ENCODE measurements around the gene DPH7. TPM values are rescaled to one million over a fixed set of nuclear protein-coding genes. Genes with fewer than 3 reads are reported as not detected.

Gene DPH7
- total RNA-seq, 4 donors from 2014 or later, result 17.6 to 43.6 (median 27.8) TPM

- Histone ChIP-seq H3K27me3 (no peaks in the 10 kb centered on the region), H3K27ac (peak overlapping the region in 2 of 4 donors; percentile 8 to 16), H3K4me3 (no peak overlapping the region), H3K9me3 (no peaks in the 10 kb centered on the region), H3K4me1 (peaks cover 0 to 44% (median 20%) of the 10 kb centered on the region in 3 donors), H3K36me3 (peaks cover 0 to 38% of the 10 kb centered on the region in 2 donors)
- ATAC-seq, result peak; percentile 48
- no peak for TF ChIP-seq EP300 (IDR thresholded peaks at IDR 0.05)
- TF ChIP-seq, protein P1, sequence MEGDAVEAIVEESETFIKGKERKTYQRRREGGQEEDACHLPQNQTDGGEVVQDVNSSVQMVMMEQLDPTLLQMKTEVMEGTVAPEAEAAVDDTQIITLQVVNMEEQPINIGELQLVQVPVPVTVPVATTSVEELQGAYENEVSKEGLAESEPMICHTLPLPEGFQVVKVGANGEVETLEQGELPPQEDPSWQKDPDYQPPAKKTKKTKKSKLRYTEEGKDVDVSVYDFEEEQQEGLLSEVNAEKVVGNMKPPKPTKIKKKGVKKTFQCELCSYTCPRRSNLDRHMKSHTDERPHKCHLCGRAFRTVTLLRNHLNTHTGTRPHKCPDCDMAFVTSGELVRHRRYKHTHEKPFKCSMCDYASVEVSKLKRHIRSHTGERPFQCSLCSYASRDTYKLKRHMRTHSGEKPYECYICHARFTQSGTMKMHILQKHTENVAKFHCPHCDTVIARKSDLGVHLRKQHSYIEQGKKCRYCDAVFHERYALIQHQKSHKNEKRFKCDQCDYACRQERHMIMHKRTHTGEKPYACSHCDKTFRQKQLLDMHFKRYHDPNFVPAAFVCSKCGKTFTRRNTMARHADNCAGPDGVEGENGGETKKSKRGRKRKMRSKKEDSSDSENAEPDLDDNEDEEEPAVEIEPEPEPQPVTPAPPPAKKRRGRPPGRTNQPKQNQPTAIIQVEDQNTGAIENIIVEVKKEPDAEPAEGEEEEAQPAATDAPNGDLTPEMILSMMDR (IDR thresholded peaks at IDR 0.05), result no peak
- WGBS, 2 donors (ENCODE audit: low coverage in 1 of 2), result 30% methylated on average over 4 of the region's 21 CpGs; no CpG with 5 or more reads in 1 of the 2 donors
These were observed 33.2 kb upstream of the DPH7 start for GRCh38 chr9:137611623-137612609.

- TF ChIP-seq POLR2A (IDR thresholded peaks at IDR 0.05), result no peak
- TF ChIP-seq, protein P1 (IDR thresholded peaks at IDR 0.05), result no peak
- no peak for TF ChIP-seq EP300 (IDR thresholded peaks at IDR 0.05)
- TF ChIP-seq POLR2AphosphoS5 (IDR thresholded peaks at IDR 0.05), result no peak
- no peaks in the 10 kb centered on the region for H3K27me3 ChIP-seq
- peaks cover 0 to 46% (median 28%) of the 10 kb centered on the region in 3 donors for H3K4me1 ChIP-seq
- peaks cover 0 to 29% of the 10 kb centered on the region in 2 donors for H3K36me3 ChIP-seq
- no peak overlapping the region for H3K27ac ChIP-seq
- 72 to 100% methylated on average over 1 to 3 of the region's 6 CpGs for WGBS, 2 donors (ENCODE audit: low coverage in 1 of 2)
- ATAC-seq, result no peak
- no peaks in the 10 kb centered on the region for H3K9me3 ChIP-seq
- H3K4me3 ChIP-seq, result no peak overlapping the region
These were observed 32.2 kb upstream of the DPH7 start for GRCh38 chr9:137610944-137611343.

DNA sequence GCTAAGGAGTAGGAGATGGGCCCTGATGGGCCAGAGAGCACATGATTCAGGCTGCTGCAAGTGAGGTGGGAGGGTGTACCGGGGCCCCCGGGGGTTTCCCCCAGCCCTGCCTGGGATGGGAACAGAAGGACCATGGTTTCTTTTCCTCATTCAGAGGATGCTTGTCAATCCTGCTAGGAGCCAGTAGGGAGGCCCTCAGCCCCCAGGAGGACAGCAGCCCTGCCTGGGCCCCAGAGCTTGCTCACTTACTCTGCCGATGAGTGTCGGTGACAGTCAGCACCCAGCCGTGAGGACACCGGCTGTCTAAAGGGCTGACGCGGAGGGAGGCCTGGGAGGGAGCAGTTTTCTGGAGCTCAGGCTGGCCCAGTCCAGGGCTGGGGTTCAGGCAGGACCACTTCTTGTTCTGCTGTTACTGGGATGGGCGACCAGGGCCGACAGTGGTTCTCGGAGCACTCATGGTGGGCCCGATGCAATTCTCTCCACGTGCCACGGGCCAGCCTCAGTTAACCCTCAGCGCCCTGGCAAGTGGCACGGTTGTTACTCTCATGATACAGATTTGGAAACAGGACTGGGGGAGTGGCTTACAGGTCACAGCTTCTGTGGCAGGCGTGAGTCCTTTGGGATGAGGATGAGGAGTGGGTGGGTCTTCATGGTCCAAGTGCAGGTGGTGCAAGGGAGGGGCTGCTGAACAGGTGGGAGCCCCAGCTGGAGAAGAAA, 28.6 kb upstream of the DPH7 start:
- H3K9me3 ChIP-seq, result no peaks in the 10 kb centered on the region
- H3K27me3 ChIP-seq, result no peaks in the 10 kb centered on the region
- peak overlapping the region in 1 of 2 donors; percentile 96 for H3K4me3 ChIP-seq
- no peaks in the 10 kb centered on the region for H3K36me3 ChIP-seq
- peak overlapping the region in 1 of 4 donors; percentile 84 for H3K27ac ChIP-seq
- TF ChIP-seq EP300 (IDR thresholded peaks at IDR 0.05) (no peak), POLR2A (IDR thresholded peaks at IDR 0.05) (no peak), POLR2AphosphoS5 (IDR thresholded peaks at IDR 0.05) (no peak)
- TF ChIP-seq, protein P1 (IDR thresholded peaks at IDR 0.05), result no peak
- WGBS, 2 donors (ENCODE audit: low coverage in 1 of 2), result 55 to 80% methylated on average over 1 to 3 of the region's 17 CpGs
- ATAC-seq, result no peak
- peaks cover 0 to 56% (median 30%) of the 10 kb centered on the region in 3 donors for H3K4me1 ChIP-seq

GRCh38 chr9:137606734-137607138, 28.0 kb upstream of the DPH7 start:
- Histone ChIP-seq H3K9me3 (no peaks in the 10 kb centered on the region), H3K27me3 (no peaks in the 10 kb centered on the region), H3K36me3 (no peaks in the 10 kb centered on the region), H3K4me3 (peak overlapping the region in 1 of 2 donors; percentile 96), H3K4me1 (peaks cover 0 to 51% (median 24%) of the 10 kb centered on the region in 3 donors), H3K27ac (peak overlapping the region in 1 of 4 donors; percentile 84)
- no peak for ATAC-seq
- 0 to 6% methylated on average over 2 of the region's 13 CpGs for WGBS, 2 donors (ENCODE audit: low coverage in 1 of 2)
- TF ChIP-seq POLR2A (IDR thresholded peaks at IDR 0.05), result no peak
- TF ChIP-seq EP300 (IDR thresholded peaks at IDR 0.05), result no peak
- TF ChIP-seq POLR2AphosphoS5 (IDR thresholded peaks at IDR 0.05), result no peak
- TF ChIP-seq, protein P1 (IDR thresholded peaks at IDR 0.05), result no peak

All from gastroesophageal sphincter (tissue), 4 donors.